HG03039 (cell line): Measurements from ENCODE around the gene LBH.

Source experiments
- ATAC-seq: cut with Tn5 transposase; IDR thresholded peaks from one replicate; pipeline ENCODE4 v1.9.1; 2021; ENCODE audit warnings: mild to moderate bottlenecking, moderate library complexity; ENCODE audit not compliant: unreplicated experiment

The LBH gene

GRCh38 chr2:30216157-30216556, 15.2 kb upstream of the LBH start:
- ATAC-seq, result no peak

DNA sequence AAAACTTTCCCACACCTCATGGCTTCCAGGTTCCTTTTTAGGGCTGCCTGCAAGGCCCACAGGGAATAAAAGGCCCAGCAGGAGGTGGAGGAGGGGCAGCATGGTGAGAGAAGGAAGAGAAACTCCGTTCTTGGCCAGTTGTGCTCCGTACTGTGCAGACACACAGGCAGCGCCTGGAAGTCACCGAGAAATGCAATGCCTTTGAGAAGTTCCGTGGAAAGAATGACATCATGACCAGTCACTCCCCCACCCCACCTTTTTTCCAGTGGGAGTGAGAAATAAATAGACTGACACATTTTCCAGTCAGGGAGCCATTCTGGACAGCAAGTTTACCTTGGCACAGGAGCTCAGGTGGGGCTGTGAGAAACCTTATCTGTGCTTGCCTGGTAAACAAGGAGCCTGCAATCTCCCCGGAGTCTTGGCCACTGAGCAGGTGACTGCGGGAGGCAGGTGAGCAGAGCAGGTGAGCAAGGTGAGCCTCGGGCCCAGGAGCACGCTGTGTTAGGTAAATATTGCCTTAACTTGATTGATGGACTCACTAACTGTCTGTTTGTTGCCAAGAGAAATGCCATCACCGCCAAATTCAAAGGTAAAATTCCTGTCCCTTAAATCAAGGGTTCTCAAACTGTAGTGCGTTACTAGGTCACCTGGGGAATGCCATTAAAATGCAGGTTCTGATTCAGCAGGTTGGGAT, 13.5 kb upstream of the LBH start:
- no peak for ATAC-seq

GRCh38 chr2:30218338-30218713, 13.0 kb upstream of the LBH start:
- ATAC-seq, result no peak

DNA sequence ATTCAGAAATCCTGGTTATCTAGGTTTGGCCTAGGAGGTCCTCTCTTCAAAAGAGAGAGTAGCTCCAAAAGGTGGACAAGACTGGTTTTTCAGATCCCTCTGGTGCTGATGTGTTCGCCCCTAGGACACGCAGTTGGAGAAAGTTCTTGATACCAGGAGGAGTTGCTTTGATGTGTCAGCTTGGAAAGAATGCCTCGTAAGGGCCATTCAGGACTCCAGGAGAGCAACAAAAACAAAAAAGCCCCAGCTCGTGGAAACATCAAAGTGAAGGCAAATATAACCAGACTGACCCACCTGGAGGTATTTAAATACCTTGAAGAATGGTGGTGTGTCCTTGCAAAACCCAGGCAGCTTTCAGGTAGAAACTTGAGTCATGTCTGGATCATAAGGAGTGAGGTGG, 12.5 kb upstream of the LBH start:
- ATAC-seq, result no peak

DNA sequence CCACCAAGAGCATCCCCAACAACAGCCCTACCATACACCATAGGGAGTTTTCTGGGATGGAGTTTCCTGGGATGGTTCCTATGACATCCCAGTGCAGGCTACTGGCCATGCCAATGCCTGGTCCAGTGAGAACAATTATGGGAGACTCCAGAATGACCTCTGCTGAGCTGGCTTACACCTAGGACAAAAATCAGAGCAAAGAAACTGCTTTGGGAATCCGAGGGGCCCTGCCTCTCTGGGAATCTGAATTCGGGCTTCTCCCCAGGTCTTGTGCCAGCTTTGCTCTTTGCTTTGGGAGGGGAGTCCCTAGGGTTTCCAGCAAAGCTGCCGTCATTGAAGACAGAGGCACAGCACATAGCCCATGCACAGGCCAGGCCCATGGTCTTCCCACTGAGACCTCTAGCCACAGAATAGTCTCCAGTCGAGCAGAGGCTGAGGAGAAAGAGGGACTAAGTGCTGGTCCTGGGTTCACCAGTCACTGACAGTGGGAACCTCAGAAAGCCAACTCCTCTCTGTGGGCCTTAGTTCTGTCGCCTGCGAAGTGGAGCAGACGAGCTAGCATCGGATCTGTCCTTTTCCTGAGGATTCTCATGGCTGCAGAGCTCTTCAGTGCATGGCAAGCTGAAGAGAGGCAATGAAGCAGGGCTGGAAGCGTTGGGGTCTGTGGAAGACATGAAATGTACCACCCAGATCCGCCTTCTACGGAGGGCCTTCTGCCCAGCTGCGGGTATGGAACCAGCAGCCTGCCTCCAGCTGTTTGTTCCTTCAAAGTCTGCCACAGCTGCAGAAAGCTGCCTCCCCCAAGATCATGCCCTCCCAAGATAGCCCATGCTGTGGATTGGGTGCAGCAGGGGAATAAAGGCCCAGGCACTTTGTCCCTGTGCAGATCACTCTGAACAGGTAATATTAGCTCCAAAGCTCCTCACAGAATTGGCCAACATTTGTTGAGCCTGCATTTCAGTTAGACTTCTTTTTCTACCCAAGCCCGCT, 11.2 kb upstream of the LBH start:
- ATAC-seq, result no peak

DNA sequence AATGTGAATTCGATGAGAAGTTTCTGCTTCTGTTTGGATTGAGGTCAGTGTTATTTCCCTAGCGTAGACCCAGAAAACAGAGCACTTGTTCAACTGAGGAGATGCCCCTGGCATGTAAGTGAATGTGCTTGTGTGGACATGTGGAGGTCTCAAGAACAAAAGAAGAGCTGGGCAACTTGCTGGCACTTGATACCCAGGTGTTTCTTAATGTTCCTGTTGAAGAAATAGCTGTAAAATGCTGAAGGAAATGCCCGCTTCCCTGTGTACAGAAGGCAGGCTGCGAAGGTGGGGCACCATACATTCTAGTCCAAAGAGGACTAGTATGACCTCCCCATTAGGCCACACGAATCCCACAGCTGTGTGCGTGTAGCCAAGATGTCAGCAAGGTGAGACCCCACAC, 9.8 kb upstream of the LBH start:
- no peak for ATAC-seq

- no peak for ATAC-seq
These were observed 9.3 kb upstream of the LBH start for GRCh38 chr2:30222031-30222430.

DNA sequence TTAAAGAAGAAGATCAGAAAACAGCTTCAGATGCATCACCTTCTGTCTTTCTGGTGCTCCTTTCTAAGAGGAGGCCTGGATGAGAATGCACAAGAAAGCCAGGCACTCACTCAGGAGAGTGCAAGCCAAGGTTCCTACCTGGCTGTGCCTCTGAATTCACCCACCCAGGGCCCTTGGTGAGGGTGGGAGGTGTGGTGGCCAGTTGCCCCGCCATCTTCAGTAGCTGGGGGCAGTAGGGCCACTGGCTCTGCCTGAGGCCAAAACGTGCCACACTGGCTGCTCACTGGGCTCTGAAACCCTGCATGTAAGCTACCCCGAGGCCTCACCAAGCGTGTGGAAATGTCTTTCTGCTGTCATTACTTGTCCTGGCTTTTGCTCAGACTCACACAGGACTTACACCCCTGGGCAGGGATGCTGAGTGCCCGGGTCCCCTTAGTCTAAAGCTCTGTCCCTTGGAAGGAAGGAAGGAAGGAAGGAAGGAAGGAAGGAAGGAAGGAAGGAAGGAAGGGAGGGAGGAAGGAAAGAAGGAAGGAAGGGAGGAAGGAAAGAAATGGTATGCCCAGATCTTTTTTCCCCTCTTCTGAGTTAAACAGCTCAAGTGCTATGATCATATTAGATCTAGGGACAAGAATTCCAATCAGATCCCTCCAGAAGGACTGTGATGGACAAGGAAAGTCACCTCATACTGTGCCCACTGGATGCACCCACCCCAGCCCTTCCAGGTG, 8.5 kb upstream of the LBH start:
- no peak for ATAC-seq

GRCh38 chr2:30223413-30223874, 7.9 kb upstream of the LBH start:
- no peak for ATAC-seq

- no peak for ATAC-seq
These were observed 7.2 kb upstream of the LBH start for GRCh38 chr2:30224151-30224550.

DNA sequence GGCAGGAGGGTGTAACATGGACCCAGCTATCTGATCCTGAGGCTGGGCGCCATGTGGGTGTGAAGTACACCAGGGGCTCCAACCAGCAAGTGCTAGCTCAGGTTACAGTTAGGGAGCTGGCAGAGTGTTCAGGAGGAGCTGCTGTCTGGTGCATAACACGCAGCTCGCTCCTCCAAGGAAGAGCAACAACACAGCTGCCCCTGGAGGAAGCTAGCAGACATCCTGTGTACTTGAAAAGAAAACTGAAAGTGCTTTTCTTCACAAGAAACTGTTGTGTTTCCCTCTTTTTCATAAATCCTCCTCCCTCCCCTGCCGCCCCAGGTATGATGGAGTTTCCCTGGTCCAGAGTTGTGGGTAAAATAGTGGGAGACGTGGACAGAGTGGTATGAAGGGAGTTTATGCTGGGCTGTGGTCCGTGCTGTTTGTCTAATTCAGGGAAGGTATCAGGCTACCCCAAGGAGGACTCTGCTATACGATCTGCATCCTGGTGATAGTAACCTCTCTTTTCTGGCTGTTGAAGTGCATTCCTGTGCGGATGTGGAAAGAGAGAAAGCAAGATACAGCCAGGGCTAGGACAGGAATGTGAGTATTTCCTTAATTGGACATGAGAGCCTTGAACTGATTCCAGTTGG, 6.1 kb upstream of the LBH start:
- peak; percentile 45 for ATAC-seq

GRCh38 chr2:30226144-30227032, 4.9 kb upstream of the LBH start:
- ATAC-seq, result no peak

GRCh38 chr2:30229596-30229995, 1.7 kb upstream of the LBH start:
- no peak for ATAC-seq

- peak; percentile 8 for ATAC-seq
These were observed 680 bp upstream of the LBH start for GRCh38 chr2:30230497-30231211.

DNA sequence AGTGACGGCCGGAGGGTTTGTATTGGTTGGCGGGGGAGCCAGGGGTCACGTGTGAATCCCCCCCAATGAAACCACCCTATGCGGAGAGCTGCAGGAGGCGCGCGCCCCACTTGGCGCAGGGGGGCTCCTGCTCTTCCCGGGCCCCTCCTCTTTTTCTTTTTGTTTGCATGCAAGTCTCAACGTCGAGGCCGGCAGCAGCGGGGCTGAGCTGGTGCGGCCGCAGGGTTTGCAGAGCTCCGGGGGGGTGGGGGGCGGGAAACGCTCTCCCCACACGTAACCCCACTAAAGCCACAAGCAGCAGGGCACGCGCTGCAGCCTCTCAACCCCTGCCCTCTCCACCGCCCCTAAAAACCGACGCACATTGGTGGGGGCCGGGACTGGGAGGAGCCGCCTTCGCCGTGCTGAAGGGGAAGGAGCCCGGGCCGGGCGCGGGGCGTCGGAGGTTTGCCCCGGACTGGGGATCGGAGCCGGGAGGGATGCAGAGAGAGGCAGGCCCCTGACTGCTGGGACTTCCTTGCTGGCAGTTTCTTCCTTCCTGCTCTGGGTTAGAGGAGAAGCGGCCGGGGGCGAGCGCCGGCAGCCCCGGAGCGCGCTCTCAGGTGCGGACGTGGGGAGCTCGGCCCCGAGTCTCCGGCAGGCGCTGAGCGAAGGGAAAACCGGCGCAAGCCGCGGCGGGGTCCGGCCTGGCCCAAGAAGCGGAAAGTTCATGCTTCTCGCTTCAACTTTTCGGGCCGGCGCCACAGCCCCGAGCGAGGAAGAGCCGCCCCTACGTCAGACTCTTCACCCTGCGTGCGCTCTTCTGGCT, 864 bp downstream of the LBH start:
- ATAC-seq, result peak; percentile 21

- ATAC-seq, result no peak
These were observed 1.4 kb downstream of the LBH start for GRCh38 chr2:30232801-30233130.

- ATAC-seq, result no peak
These were observed 2.1 kb downstream of the LBH start for GRCh38 chr2:30233271-30234009.
